ENCODE results near the gene GNE. TPM values are rescaled to one million over a fixed set of nuclear protein-coding genes. Genes with fewer than 3 reads are reported as not detected.
A peak's percentile ranks its signal among the peaks of the same experiment; 100 is the strongest.

GNE gene
- total RNA-seq, 4 donors from 2014 or later, result 25.3 to 35.6 (median 29.9) TPM

DNA sequence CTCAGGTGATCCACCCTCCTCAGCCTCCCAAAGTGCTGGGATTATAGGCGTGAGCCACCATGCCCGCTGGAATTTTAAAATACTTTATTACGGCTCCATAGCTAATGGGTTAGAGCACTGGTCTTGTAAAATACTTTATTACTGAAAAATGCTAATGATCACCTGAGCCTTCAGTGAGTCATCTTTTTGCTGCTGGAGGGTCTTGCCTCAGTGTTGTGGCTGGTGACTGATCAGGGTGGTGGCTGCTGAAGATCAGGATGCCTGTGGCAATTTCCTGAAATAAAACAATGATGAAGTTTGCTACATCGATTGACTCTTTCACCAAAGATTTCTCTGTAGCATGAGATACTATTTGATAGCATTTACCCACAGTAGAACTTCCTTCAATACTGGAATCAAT, 26.0 kb upstream of the GNE start:
- H3K4me1 ChIP-seq, result no peaks in the 10 kb centered on the region
- intact Hi-C loops (cut with DNase I), result no loop called here
- H3K27me3 ChIP-seq, result no peaks in the 10 kb centered on the region
- H3K27ac ChIP-seq (replicated peaks in 1 of 4), result no peak overlapping the region
- H3K4me3 ChIP-seq, result no peak overlapping the region
- TF ChIP-seq, protein P1, sequence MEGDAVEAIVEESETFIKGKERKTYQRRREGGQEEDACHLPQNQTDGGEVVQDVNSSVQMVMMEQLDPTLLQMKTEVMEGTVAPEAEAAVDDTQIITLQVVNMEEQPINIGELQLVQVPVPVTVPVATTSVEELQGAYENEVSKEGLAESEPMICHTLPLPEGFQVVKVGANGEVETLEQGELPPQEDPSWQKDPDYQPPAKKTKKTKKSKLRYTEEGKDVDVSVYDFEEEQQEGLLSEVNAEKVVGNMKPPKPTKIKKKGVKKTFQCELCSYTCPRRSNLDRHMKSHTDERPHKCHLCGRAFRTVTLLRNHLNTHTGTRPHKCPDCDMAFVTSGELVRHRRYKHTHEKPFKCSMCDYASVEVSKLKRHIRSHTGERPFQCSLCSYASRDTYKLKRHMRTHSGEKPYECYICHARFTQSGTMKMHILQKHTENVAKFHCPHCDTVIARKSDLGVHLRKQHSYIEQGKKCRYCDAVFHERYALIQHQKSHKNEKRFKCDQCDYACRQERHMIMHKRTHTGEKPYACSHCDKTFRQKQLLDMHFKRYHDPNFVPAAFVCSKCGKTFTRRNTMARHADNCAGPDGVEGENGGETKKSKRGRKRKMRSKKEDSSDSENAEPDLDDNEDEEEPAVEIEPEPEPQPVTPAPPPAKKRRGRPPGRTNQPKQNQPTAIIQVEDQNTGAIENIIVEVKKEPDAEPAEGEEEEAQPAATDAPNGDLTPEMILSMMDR (IDR thresholded peaks at IDR 0.05), result no peak
- WGBS, result 93% methylated on average over 4 of the region's 4 CpGs
- H3K36me3 ChIP-seq, result no peaks in the 10 kb centered on the region
- no peak for DNase-seq (ENCODE audit: extremely low spot score)
- no peaks in the 10 kb centered on the region for H3K9me3 ChIP-seq

DNA sequence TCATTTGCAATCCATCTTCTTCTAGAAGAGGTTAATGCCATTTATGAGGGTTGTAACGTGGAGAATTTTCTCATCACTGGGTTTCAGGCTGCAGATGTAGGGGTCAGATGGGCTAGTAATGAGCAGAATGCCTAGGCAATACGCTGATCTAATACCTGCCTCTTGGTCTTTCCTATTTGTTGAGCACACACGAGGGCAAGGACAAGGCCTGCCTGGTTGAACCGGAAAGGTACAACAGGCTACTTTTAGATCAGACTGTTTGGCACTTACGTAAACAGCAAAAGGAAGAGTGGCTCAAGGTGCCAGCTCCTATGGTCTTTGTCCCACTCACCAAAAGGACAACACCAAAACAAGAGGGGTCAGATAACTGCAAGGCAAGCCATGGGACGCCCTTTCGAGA, 24.0 kb upstream of the GNE start:
- no peak overlapping the region for H3K27ac ChIP-seq (replicated peaks in 1 of 4)
- no peak for DNase-seq (ENCODE audit: extremely low spot score)
- WGBS, result 91% methylated on average over 7 of the region's 7 CpGs
- no peaks in the 10 kb centered on the region for H3K36me3 ChIP-seq
- H3K4me3 ChIP-seq, result no peak overlapping the region
- no peaks in the 10 kb centered on the region for H3K4me1 ChIP-seq
- H3K27me3 ChIP-seq, result no peaks in the 10 kb centered on the region
- TF ChIP-seq POLR2AphosphoS5 (IDR thresholded peaks at IDR 0.05) (no peak), EP300 (IDR thresholded peaks at IDR 0.05) (no peak), POLR2A (IDR thresholded peaks at IDR 0.05; ENCODE audit: low read depth) (no peak)
- TF ChIP-seq, protein P1 (IDR thresholded peaks at IDR 0.05), result no peak
- no peaks in the 10 kb centered on the region for H3K9me3 ChIP-seq
- intact Hi-C loops (cut with DNase I), result no loop called here

DNA sequence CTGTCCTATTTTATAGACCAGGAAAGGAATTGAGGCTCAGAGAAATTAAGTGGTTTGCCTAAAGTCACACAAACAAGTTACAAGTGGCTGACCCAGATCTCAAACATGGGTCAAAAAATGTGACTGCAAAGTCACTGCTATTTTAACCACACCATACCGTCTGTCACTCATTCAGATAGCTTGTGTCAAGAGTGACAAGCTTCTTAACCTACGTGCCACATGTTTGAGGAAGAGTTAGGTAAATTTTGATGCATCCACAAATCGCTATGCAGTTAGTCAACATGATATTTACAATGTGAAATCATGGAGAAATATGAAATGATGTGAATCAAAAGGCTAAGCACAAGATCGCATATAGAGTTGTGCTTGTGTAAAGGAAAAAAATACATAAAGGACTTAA, 22.7 kb upstream of the GNE start:
- Histone ChIP-seq H3K27ac (replicated peaks in 1 of 4) (no peak overlapping the region), H3K27me3 (no peaks in the 10 kb centered on the region), H3K4me1 (peaks cover 4 to 9% (median 7%) of the 10 kb centered on the region in 4 donors), H3K4me3 (no peak overlapping the region), H3K36me3 (no peaks in the 10 kb centered on the region), H3K9me3 (no peaks in the 10 kb centered on the region)
- TF ChIP-seq POLR2AphosphoS5 (IDR thresholded peaks at IDR 0.05) (no peak), EP300 (IDR thresholded peaks at IDR 0.05) (no peak), POLR2A (IDR thresholded peaks at IDR 0.05; ENCODE audit: low read depth) (no peak)
- TF ChIP-seq, protein P1 (IDR thresholded peaks at IDR 0.05), result no peak
- intact Hi-C loops (cut with DNase I), result no loop called here
- no peak for DNase-seq (ENCODE audit: extremely low spot score)
- 94% methylated on average over 4 of the region's 4 CpGs for WGBS

DNA sequence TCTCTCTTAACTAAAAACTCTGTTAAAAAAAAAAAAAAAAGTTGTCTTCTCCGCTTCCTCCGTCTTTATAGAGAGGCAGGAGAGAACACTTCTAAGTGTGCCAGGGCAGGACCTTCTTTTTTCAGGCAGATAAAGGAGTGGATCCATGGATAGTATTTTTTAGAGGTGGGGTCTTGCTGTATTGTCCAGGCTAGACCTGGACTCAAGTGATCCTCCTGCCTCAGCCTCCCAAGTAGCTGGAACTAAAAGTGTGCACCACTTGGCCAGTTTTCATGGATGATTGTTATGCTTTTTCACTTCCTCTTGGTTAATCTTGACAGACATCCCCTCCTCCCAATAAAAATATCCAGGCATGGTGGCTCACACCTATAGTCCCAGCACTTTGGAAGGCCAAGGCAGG, 20.0 kb upstream of the GNE start:
- Histone ChIP-seq H3K27ac (replicated peaks in 1 of 4) (no peak overlapping the region), H3K4me3 (no peak overlapping the region), H3K36me3 (no peaks in the 10 kb centered on the region), H3K4me1 (peaks cover 4 to 9% (median 7%) of the 10 kb centered on the region in 4 donors), H3K9me3 (no peaks in the 10 kb centered on the region), H3K27me3 (no peaks in the 10 kb centered on the region)
- DNase-seq (ENCODE audit: extremely low spot score), result no peak
- TF ChIP-seq POLR2AphosphoS5 (IDR thresholded peaks at IDR 0.05) (no peak), EP300 (IDR thresholded peaks at IDR 0.05) (no peak), POLR2A (IDR thresholded peaks at IDR 0.05; ENCODE audit: low read depth) (no peak)
- TF ChIP-seq, protein P1 (IDR thresholded peaks at IDR 0.05), result no peak
- intact Hi-C loops (cut with DNase I), result no loop called here
- 93% methylated on average over 2 of the region's 2 CpGs for WGBS

DNA sequence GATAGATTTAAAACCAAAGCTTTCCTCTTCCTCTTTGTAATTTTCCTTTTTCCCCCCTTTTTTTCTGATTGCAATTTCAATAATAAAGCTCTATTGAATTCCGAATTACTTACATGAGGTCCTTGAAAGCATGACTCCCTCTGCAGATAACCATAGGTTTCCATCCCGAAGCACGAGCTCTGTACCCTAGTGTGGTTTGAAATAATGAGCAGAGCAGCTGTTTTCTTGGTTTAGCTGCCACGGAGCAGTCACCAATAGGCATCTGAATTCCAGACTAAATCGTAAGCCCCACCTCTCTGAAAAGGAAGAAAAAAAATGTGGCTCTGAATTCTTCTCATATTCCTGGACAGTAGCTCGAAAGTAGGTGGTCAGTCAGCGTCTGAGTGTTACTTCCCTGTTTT, 18.5 kb upstream of the GNE start:
- Histone ChIP-seq H3K27me3 (no peaks in the 10 kb centered on the region), H3K36me3 (no peaks in the 10 kb centered on the region), H3K9me3 (no peaks in the 10 kb centered on the region), H3K4me1 (peaks cover 4 to 9% (median 7%) of the 10 kb centered on the region in 4 donors), H3K4me3 (peak overlapping the region in 3 of 4 donors; percentile 12 to 31 (median 28)), H3K27ac (replicated peaks in 1 of 4) (no peak overlapping the region)
- DNase-seq (ENCODE audit: extremely low spot score), result no peak
- WGBS, result 12% methylated on average over 7 of the region's 7 CpGs
- intact Hi-C loops (cut with DNase I), result no loop called here
- TF ChIP-seq EP300 (IDR thresholded peaks at IDR 0.05) (no peak), POLR2AphosphoS5 (IDR thresholded peaks at IDR 0.05) (peak in 1 of 2 donors; percentile 14)

All from esophagus muscularis mucosa (tissue), 4 donors.